Epithelial cell of prostate (primary cell): ENCODE measurements around the gene SLC10A7.
A peak's percentile ranks its signal among the peaks of the same experiment; 100 is the strongest.

ENCODE experiments used
- DNase-seq: peaks from one replicate; pipeline ENCODE4 v3.0.0-alpha.2; 2011; ENCODE audit warnings: low read depth, low spot score
- H3K27ac ChIP-seq: fragments of 450-650 bp; 2 replicates; pipeline ENCODE4 v1.5.1; 2017; ENCODE audit warnings: mild to moderate bottlenecking

Gene SLC10A7

DNA sequence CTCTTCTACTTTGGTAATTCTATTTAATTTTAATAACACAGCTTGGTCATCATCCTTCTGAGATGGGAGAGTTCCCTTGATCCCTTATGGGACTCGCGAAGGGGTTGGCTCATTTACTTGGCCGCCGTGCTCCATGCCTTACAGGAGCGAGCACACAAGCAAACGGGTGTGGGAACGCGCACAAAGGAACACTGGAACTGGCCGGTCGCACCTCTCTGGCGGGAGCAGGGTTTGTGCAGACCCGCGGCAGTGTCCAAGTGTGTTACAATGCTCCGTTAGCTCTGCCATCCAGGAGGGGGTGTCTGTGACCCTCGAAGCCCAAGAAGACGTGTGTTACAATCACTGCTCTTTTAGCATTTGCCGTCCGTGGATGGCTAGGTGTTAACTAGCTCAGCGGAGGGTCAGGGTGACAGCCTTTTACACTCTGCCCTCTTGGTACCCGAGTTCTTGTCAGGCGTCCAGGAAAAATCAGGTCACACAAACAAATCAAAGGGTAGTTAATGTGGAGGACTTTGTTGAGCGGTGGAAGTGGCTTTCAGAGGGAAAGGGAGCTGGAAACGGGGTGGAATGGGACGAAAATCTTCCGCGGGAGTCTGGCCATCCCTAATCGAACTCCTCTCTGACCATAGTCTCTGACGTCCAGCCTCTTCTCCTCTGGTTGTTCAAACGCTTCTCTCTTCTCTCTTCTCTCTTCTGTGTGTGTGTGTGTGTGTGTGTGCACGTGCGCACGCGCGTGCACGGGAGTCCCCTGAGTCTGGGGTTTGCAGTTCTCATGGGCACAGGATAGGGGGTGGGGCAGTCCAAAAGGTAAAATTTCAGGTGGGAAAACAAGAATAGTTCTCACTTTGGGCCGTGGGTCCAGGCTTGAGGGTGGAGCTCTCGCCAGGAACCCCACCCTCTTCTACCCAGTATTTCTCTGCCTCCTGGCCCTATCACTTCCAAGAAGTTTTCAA lies 76.3 kb downstream of the SLC10A7 start:
- no peak for DNase-seq
- H3K27ac ChIP-seq: no peak overlapping the region

DNA sequence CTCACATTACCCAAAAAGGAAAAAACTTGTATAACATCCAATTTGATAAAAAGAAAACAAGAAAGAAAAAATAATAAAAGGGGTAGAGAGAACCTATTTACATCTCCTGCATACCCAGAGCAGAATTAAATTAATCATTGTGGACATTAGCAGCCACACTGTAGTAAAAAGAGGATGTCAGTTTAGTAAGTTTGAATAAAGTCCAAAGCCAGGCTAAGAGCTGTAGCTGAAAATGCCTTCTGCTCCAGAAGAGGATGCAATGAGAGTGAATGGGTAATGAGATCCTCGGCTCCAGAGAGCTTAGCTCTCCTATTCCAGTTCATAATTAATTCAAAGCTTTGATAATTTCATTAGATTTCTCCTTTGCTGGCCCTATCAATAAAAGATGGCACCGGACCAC lies 78.2 kb downstream of the SLC10A7 start:
- no peak overlapping the region for H3K27ac ChIP-seq
- no peak for DNase-seq

GRCh38 chr4:146442801-146443200 lies 78.9 kb downstream of the SLC10A7 start:
- no peak overlapping the region for H3K27ac ChIP-seq
- peak; percentile 14 for DNase-seq

GRCh38 chr4:146439999-146440398 lies 81.7 kb downstream of the SLC10A7 start:
- no peak overlapping the region for H3K27ac ChIP-seq
- DNase-seq: no peak

GRCh38 chr4:146439437-146439836 lies 82.3 kb downstream of the SLC10A7 start:
- no peak overlapping the region for H3K27ac ChIP-seq
- no peak for DNase-seq

DNA sequence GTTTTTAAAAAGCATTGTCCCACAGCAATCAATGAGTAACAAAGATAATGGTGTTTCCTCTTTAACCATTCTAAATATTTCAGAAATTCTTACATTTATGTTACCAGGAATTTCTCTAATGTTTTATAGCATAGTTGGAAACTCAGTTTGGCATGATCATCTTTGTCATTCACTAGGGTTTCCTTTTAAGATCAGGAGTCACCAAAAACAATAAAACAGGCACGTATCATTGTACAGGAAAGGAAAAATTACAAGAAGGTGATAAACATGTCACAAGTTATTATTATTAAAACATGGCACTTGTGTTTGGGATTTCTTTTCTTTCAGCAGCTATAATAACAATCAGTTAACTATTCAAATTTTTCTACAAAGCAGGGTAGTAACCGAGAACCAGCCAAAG lies 84.0 kb downstream of the SLC10A7 start:
- H3K27ac ChIP-seq: no peak overlapping the region
- no peak for DNase-seq

GRCh38 chr4:146436423-146437162 lies 85.1 kb downstream of the SLC10A7 start:
- no peak overlapping the region for H3K27ac ChIP-seq
- no peak for DNase-seq

GRCh38 chr4:146435962-146436361 lies 85.8 kb downstream of the SLC10A7 start:
- no peak for DNase-seq
- H3K27ac ChIP-seq: no peak overlapping the region

- no peak for DNase-seq
- H3K27ac ChIP-seq: no peak overlapping the region
Observed at GRCh38 chr4:146432065-146432464, 89.7 kb downstream of the SLC10A7 start.

DNA sequence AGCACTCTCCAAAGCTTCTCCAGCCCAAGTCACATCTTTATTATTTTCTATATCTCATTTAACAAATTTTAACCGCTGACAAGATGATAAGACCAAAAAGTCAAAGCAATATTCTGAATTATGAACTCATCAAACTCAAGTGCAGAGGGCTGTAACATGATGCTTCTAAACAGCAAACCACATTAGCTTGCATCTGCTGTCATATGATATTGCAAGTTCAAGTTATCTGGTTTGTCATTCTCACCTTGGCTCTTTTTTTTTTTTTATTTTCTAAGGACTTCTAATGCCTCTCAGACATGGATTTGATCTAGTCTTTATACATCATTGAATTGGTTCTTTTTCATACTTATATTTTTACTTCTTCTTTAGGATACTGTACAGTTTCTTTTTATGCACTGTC lies 93.4 kb downstream of the SLC10A7 start:
- DNase-seq: no peak

DNA sequence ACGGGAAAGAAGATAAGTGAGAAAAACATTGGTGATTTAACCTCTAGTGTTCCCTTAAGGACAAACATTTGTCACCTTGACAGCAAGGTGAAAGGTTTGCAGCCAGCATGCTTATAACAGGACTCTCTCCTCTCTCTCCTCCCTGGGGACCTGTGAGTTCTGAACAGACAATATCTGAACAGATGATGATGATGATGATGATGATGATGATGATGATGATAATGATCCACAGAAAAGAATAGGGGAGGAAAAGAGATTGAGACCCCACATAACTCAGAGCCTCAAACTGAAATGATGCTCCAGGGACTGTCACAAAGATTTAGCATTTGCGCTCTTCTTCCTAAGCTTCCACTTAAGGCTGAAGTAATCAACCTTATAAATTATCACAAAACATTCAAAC lies 103.9 kb downstream of the SLC10A7 start:
- no peak for DNase-seq
- H3K27ac ChIP-seq: no peak overlapping the region

More for the DNA sequence above, 93.4 kb downstream of the SLC10A7 start:
- no peak overlapping the region for H3K27ac ChIP-seq

DNA sequence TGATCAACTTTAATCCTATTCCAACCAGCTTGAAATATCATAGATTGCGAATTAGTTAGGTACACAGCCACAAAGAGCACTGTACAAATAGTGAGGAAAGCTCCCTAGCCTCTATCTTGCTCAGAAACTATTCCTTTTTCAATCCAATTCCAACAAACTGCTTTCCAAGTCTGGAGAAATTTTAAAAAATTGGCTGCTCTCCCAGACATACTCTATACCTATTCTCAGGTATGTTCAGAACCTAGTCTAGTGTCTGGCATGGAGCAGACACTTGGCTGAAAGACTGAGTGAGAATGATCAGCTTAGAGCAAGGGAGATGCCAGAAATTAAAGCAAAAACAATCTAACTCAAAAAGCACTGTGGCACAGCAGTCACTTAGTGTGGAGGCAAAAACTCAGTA lies 105.9 kb downstream of the SLC10A7 start:
- DNase-seq: no peak
- no peak overlapping the region for H3K27ac ChIP-seq

DNA sequence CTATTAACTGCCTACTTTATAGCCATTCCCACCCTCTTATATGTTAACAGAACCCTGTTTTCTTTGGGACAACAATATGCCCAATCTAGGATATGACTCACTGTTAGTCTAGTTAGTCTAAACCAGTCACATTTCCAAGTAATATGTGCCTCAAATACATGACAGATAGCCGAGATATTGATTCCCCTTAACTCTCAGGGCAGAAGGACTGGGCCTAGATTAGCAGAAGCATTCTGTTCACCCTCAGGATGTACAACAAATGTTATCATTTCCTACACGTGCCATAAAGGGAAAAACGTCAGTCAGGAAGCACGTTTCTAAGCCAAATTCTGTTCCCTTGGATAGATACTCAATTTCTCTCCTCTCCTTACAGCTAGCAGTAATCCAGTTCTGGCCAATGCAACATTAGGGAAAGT lies 114.1 kb downstream of the SLC10A7 start:
- DNase-seq: no peak
- no peak overlapping the region for H3K27ac ChIP-seq

DNA sequence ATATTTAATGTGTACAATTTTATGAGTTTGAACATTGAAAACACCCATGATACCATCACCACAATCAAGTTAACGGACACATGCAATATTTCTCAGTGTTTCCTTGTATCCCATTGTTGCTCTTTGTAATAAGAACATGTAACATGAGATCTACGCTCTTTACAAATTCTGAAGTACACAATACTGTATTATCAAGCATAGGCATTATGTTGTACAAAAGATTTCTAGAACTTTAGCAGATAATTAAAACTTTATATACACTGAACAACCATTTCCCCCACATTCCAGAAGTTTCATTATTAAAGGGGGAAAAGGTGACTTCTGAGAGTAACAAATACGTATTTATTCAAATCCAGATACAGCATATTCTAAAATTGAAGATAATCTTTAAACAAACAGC lies 114.5 kb downstream of the SLC10A7 start:
- DNase-seq: no peak
- H3K27ac ChIP-seq: no peak overlapping the region

GRCh38 chr4:146401274-146401673 lies 120.5 kb downstream of the SLC10A7 start:
- DNase-seq: no peak
- H3K27ac ChIP-seq: no peak overlapping the region

GRCh38 chr4:146398896-146399445 lies 122.8 kb downstream of the SLC10A7 start:
- no peak overlapping the region for H3K27ac ChIP-seq
- no peak for DNase-seq

DNA sequence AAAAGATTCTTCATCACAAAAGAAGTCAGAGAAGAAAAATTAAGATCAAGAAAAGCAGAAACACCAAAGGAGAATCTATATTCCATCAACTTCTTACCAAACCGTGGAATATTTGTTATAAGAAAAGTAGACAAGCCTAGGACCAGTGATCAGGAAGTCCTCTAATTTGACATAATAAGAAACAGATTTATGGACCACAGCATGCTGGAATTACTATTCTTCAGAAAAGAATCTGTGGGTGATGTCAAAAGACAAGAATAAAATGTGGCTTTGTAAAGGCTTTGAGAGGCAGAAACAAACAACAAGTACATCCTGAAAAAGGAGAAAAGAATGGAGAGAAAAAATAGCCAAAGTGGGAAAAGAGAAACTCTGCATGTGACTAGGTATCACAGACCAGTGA lies 123.3 kb downstream of the SLC10A7 start:
- no peak overlapping the region for H3K27ac ChIP-seq
- DNase-seq: no peak

DNA sequence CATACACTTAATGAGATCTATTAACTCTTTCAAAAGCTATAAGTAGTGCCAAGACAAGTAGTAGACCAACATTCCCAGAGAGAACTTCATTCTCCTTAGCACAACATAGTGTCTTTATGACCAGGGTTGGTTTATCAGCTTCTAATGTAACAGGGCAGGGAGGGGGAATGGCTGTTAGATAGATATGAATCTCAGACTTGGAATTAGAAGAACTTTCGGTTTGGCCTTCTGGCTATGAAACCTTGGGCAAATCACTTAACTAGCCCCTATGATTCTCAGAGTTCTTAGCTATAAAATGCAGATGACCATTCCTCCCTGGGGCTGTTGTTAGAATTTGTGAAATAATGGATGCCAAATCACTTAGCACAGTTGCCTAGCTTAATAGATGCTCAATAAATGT lies 132.2 kb downstream of the SLC10A7 start:
- DNase-seq: no peak
- no peak overlapping the region for H3K27ac ChIP-seq

DNA sequence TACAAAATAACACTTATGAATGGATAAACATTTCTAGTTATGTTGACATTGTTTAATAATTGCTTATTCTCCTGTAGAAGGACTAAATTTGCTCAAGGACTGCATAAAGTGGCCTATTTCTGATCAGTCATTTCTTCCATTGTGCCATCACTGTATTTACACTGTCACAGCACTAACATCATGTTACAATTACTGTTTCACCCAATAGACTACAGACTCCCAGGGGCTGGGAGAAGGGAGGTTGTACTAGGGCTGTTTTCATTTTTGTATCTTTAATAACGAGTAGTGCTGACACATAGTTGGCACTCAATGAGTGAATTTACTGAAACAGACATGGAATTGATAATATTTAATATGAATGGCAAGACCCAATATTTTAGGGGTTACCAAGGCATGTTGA lies 139.5 kb downstream of the SLC10A7 start:
- no peak for DNase-seq

DNA sequence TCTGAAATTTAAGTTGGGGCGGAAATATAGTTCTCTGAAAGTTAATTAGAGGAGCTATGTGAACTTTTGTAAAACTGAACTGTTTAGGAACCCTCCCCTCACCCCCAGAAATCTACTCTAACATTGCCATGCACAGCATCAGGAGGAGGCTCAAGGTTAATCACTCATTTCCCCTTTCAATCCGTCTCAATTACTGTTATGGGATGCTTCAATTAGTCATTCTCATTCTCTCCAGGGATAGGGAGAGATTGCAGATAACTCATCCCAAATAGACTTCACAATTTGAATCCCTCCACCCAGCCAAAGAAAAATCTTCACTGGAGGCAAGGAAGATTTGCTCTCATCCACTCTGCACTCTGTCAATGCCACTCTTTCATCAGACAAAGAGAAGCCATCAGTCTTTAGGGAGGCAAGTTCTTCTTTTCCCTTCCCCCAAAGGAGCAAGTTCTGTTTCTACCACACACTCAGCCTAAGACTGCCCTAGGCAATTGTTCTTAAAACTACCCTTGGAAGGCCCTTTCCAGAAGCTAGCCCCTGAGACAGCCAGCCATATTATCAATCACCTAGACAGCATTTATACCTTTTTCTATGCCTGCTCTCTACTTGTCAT lies 140.4 kb downstream of the SLC10A7 start:
- no peak for DNase-seq
- H3K27ac ChIP-seq: no peak overlapping the region

More for the DNA sequence above, 139.5 kb downstream of the SLC10A7 start:
- no peak overlapping the region for H3K27ac ChIP-seq

DNA sequence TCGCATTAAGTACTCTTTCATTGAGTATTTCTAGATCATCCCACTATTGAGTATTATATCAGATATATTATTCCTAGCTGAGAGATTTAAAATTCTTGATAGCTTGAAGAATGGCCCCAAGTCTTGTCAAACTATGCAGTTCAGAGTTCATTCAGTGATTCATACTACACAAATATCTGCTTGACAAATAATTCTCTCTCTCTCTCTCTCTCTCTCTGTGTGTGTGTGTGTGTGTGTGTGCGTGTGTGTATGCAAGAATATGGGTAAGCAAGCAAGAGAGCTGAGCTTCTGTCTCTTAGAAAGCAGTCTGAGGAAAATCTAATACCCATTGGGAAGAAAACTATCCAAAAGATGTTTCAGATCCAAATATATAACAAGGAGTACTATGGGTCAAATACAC lies 142.0 kb downstream of the SLC10A7 start:
- peak; percentile 27 for DNase-seq
- H3K27ac ChIP-seq: no peak overlapping the region
